GM21619 (cell line): ENCODE results near the gene PPP6R2.

ENCODE experiments used
- ATAC-seq: cut with Tn5 transposase; IDR thresholded peaks from one replicate; pipeline ENCODE4 v1.9.1; 2021; ENCODE audit not compliant: unreplicated experiment

The PPP6R2 gene

DNA sequence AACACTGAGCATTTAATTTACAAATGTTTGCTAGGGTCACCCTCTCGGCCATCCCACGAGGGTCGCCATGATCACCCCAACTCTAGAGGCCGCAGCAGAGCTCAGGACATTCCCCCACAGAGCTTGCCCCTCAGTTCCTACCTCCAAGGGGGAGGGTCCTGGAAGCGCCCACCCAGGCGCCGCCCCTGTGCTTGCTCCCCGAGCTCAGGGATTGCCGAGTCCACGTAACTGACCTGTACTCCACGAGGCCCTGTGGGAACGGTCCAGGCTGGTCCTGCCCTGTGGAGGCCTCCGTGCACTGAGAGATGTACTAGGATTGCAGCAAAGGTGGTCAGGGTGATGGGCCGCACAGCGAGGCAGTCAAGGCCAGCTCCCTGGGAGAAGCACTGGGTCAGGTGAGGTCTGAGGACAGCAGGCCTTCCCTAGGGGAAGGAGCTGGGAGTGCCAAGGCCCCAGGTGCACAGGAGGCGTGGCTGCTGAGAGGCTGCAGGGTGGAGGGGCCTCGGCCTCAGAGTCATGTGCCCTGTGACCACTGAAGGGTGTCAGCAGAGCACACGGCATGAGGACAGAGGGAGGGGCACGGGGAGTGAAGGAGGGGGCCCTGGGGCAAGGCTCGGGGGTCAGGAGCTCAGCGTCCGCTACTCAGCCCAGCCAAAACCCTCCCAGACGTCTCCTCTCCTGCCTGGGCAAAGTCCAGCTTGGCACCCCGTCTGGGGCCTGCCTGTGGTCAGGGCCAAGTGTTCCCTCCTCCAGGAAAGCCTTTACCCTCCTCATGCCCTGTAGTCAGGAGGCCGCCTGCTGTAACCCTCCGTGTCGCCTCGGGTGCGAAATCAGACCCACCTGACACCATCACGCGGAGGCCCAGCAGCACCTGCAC is 141.1 kb downstream of the PPP6R2 start:
- no peak for ATAC-seq

DNA sequence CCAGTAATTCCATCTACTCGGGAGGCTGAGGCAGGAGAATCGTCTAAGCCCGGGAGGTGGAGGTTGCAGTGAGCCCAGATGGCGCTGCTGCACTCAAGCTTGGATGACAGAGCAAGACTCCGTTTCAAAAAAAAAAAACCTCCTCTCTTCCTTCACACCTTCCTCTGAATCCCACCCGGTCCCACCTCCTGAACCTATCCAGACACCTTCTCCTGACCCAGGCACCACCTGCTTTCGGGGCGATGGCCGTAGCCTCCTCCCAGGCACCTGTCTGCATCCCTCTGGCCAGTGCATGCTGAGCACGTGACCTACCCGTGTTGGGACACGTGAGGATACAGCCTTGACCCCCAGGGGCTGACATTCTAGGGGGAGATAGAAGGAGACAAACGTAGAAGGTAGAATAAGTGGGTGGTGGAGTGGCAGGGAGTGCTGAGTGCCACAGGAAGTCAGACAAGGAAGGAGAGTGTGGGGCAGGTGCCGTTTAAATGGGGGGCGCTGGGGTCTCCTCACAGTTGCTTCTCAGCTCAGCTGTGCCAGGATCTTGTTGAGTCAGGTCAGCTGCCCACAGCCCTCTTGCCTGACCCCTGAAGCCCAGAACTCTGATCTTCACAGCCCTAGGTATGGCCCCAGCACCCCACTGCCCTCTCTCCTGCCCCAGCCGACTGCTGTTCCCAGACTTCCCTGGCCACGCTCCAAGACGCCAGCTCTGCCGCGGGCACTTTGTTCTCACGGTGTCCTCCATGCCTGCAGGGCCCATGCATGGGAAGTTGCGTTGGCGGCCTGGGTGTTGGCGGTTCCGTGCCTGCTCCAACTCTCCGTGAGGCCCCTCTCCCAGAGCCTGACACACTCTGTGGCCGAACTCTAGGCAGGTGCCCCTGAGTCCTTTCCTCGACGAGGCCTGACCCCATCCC is 142.3 kb downstream of the PPP6R2 start:
- ATAC-seq, result no peak

DNA sequence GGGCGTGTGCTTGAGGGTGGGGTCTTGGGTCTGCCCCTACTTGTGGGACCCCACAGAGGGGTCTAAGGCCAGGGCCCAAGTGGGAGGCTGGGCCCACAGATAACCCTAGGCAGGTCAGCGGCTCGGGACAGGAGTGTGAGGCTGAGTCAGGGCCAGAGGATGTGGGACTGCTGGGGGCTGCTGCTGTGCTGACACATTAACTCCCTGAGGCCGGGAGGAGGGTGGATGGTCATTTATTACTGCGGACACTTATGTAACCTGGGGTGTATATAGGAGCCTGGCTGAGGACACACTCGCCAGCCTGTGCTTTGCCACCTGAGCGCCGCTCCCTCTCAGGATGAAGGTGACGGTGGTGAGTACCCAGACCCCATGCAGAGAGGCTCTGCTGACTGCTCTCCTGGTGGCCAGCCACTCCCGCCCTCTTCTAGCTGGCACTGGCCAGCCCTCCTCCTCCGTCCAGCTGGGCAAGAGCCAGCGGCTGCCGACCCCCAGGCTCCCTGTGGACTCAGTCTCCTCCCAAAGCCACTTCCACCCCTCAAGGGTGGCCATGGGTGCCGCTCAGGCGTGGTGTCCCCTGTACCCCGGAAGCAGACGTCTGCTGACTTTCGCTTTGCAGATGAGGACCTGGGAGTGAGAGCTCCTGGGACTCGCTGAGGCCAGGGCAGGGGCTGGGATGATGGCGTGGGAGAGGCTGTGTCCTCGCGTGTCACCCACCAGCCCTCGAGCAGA is 143.6 kb downstream of the PPP6R2 start, which contains the start of gene MIOX:
Gene MIOX, plus strand, starts transcription at position 299 of the 729 bp plus-strand sequence. Its CDS starts 39 bp downstream, at position 338.
- no peak for ATAC-seq

DNA sequence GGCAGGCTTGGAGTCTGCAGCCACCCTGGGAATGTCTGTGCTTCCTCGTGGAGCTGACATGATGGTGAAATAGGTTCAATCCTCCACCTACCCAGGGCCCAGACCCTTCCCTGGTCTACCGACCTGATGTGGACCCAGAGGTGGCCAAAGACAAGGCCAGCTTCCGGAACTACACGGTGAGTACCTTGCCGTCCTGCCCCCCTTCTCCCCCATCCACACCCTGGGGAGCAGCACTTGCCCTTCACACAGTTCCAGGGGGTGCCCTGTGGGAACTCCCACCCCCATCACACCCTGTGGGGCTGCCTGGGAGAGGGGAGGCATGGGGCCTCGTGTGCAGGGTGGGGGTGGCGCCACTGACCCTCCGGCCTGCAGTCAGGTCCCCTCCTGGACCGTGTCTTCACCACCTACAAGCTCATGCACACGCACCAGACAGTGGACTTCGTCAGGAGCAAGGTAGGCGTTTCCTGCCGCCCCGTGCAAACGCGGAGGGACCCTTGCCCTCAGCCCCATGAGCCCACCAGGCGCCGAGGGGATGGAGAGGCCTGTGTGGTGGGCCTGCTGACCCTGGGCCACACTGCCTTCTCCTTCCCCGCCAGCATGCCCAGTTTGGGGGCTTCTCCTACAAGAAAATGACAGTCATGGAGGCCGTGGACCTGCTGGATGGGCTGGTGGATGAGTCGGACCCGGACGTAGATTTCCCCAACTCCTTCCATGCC is 144.3 kb downstream of the PPP6R2 start:
- no peak for ATAC-seq

DNA sequence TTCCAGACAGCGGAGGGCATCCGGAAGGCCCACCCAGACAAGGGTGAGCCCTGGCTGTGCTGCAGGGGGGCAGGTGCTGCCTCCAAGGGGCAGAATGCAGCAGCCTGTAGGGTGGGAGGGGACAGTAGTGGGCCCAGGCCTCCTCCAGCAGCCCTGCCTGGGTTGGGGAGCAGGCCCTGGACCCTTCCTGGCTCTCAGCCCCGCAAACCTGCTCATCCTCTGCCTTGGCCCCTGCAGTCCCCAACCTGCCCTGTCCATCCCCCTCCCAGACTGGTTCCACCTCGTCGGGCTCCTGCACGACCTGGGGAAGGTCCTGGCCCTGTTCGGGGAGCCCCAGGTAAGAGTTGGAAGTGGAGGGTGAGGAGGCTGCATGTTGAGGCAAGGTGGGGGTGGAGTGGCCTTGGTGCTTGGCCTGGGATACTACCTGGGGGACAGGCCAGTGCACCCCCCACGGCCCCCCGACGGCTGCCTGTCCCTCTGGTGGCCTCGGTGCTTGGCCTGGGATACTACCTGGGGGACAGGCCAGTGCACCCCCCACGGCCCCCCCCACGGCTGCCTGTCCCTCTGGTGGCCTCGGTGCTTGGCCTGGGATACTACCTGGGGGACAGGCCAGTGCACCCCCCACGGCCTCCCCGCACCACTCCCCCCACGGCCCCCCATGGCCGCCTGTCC is 145.0 kb downstream of the PPP6R2 start:
- ATAC-seq, result no peak

DNA sequence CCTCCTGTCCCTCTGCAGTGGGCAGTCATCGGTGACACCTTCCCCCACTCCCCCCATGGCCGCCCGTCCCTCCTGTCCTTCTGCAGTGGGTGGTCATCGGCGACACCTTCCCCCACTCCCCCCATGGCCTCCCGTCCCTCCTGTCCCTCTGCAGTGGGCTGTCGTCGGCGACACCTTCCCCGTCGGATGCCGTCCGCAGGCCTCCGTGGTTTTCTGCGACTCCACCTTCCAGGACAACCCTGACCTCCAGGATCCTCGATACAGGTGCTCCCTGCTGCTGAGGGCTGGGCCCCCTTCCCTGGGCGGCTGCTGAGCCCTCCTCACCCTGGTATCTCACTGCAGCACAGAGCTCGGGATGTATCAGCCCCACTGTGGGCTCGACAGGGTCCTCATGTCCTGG is 145.8 kb downstream of the PPP6R2 start:
- no peak for ATAC-seq

DNA sequence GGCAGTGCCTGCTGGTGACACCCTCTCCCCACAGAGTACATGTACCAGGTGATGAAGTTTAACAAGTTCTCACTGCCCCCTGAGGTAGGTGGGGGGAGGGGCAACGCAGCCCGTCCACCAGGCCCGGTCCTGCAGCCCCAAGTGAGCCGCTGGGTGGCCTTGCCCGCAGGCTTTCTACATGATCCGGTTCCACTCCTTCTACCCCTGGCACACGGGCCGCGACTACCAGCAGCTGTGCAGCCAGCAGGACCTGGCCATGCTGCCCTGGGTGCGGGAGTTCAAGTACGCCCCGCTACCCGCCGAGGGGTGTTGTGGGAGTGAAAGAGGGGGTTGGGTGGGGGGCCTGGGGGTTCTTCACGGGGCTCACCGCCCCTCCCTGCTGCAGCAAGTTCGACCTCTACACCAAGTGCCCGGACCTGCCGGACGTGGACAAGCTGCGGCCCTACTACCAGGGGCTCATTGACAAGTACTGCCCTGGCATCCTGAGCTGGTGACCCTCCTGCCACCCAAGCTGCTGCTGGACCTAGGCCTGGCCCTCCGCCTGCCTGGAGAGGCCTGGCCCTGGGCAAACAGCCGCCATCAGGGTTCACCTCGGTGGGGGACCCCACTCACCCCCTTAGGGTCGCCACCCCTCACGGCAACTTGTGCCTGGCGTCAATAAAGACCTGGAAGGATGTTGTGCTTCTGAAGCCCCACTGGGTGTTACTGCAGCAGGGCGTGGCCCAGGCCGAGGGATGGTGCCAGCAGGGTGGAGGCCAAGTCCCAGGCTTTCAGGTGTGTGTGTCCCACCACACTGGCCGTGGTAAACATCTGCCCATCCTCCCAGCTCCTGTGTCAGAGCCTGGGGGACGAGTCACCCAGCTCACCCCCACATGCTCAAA is 146.5 kb downstream of the PPP6R2 start:
- ATAC-seq, result no peak

DNA sequence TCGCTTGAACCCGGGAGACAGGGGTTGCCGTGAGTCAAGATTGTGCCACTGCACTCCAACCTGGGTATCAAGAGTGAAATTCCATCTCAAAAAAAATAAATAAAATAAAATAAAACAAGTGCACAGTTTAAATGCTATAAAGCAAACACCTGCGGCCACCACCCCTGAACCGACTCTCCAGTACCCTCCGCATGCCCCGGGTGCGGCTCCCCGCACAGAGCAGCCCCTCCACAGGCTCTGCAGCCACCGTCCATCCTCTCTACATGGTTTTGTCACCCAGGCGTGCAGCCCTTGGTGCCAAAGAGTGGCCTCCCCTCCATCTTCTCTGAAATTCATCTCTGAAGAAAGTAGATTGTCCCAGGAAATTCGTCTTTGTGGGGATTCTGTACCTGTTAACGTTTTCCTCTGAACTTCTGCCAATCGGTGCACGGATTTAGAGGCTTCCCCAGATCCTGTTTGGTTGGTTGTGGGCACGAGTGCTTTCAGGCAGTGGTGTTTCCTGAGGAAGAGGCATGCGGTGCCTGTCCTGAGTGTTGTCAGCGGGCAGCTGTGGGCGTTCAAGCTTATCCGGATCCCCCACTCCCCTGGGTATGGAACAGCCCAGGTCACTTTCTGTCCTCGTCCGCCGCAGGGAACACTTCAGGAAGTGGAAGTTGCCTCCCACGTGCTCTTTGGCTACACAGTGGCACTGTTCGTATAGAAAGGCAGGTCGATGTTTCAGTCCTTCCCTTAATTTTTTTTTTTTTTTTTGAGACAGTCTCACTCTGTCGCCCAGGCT is 147.6 kb downstream of the PPP6R2 start:
- ATAC-seq, result no peak
